ENCODE results near the gene ST6GALNAC6. TPM values are rescaled to one million over a fixed set of nuclear protein-coding genes. Genes with fewer than 3 reads are reported as not detected.

ST6GALNAC6 gene, protein sequence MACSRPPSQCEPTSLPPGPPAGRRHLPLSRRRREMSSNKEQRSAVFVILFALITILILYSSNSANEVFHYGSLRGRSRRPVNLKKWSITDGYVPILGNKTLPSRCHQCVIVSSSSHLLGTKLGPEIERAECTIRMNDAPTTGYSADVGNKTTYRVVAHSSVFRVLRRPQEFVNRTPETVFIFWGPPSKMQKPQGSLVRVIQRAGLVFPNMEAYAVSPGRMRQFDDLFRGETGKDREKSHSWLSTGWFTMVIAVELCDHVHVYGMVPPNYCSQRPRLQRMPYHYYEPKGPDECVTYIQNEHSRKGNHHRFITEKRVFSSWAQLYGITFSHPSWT
- 48.3 TPM for polyA plus RNA-seq (2013, experiment 1 of 2; ENCODE audit: insufficient read length)
- polyA plus RNA-seq (2013, experiment 2 of 2; ENCODE audit: insufficient read length) = 47.2 TPM

- peak; percentile 79 for DNase-seq
These were observed at the start of gene ST6GALNAC6 for GRCh38 chr9:127899128-127899943. Gene ST6GALNAC6 (minus strand): TSS chr9:127899603. CDS start chr9:127897981, 1,622 bp downstream.

- DNase-seq = no peak
These were observed 48.7 kb upstream of the ST6GALNAC6 start for GRCh38 chr9:127947841-127948710.

- DNase-seq = no peak
These were observed 47.3 kb upstream of the ST6GALNAC6 start for GRCh38 chr9:127946728-127947127.

- no peak for DNase-seq
These were observed 46.5 kb upstream of the ST6GALNAC6 start for GRCh38 chr9:127945942-127946341.

GRCh38 chr9:127945338-127945737 lies 45.9 kb upstream of the ST6GALNAC6 start:
- DNase-seq = no peak

DNA sequence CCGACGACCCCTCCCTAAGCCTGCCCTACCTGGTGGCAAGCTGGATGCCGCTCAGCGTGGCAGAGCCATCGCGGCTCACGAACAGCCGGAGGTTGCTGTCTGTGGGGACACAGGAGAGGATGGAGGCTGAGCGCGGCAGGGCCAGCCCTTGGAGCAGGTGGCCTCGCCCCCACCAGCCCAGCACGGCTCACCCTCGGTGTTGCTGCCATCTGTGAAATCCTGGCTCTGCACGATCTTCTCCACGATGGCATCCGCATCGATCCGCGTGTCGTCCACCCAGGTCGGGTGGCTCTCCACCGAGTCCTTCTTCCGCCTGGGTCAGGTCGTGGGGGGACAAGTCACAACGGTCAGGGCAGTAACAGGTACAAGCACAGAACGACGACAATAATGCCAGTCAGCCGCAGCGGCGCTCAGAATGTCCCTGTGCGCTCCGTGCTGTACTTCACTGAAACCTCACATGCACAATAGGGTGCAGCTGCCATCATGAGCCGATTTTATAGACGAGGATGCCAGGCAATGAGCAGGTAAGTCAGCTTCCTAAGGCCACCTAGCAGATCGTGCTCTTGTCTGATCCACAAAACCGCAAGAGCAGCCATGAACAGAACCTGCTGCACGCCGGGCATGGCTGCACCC lies 45.3 kb upstream of the ST6GALNAC6 start:
- DNase-seq = no peak

DNA sequence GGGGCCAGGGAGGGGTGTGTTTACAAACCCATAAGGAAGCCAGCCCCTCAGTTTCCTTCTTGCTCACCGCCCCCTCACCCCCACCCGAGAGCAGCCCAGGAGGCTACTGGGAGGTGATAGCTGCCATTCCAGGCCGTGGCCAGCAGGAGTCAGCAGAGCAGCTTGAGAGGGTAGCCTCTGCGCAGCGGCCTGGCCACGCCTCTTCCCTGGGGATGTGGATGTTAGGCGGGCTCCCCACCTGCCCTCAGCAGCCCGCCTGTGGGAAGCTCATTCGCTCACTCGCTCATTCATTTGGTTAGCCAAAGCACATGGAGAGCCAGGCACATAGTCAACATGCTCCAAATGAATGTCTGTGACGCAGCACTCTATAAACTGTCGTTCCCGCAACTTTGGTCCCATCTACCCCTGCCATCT lies 44.3 kb upstream of the ST6GALNAC6 start:
- peak; percentile 74 for DNase-seq

DNA sequence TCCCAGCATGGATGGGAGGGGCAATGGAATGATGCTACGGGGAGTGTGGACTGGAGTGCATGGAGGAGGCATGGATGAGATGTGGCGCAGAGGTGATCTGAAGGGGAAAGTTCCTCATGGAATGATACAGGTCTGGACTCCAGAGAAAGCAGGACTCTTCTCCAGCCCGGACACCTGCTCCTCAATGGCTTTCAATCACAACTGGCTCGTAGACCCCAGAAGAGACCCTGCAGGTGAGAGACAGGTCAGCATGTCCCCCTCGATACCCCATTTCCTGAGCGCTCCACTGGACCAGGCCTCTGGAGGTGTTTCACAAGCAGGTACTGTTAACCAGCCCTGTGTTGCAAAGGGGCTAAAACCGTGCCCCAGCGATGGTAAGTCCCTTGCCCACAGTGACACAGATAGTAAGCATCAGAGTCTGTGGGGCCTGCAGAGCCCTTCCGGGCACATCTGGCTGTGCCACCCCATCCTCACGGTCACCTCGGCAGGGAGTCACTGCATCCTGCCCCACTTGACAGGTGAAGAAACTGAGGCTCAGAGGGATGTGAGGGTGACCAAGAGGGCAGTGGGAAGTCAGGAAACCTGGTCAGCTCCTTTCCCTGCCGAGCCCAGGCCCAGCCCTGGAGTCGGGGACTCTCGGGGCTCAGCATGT lies 43.7 kb upstream of the ST6GALNAC6 start:
- DNase-seq = no peak

DNA sequence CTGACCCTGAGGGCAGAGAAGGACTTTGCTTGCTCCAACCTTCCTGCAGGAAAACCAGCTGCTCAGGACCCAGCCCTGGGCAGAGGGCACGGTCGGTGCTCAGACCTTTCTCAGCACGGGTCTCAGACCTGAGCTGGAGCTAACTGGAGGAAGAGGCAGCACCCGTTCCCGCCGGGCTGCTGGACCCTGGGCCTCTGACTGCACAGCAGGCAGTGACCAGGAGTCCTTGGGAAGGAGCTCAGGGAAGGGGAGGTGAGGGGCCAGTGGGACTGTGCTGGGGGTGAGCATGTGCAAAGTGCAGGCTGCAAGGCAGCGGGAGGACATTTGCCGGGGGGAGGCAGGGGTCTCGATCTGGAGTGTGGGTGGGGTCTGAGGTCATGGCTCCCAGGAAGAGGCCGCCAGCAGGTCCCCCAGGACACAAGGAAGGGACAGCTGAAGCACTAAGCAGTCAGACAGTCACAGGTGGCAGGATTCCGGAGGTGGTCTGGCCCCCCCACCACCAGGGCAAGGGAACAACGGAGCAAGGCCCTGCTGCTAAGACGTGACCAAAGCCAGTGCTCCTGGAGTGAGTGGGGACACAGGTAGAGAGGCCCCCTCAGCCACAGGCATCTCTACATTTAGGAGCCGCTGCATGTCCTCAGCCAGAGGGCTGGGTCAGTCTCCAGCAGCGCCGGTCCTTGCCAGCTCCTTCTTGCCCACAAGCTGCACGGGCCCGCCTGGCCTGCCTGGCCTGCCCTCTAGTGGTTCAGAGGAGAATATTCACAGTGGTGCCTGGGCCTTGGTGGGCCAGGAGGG lies 43.0 kb upstream of the ST6GALNAC6 start:
- DNase-seq = peak; percentile 59

- no peak for DNase-seq
These were observed 42.5 kb upstream of the ST6GALNAC6 start for GRCh38 chr9:127941961-127942215.

- DNase-seq = no peak
These were observed 41.9 kb upstream of the ST6GALNAC6 start for GRCh38 chr9:127941062-127941960.

GRCh38 chr9:127940593-127940992 lies 41.2 kb upstream of the ST6GALNAC6 start:
- no peak for DNase-seq

DNA sequence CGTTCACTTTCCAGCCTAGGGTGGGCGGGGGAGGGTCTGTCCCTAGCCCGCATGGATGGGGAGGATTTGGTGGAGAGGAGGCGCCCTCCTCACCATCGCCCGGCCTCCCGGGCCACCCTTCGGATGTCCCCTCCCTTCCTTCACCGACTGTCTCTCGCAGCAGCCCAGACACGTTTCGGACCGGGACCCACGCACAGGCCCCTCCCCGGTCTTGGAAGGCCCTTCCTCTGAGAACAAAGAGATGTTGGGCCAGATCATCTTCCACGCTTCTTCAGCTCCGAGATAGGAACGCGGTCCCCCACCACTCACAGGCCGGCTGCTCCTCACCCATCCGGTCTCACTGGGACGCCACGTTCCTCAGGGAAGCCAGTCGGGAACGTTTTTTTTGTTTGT lies 38.9 kb upstream of the ST6GALNAC6 start:
- DNase-seq = no peak

DNA sequence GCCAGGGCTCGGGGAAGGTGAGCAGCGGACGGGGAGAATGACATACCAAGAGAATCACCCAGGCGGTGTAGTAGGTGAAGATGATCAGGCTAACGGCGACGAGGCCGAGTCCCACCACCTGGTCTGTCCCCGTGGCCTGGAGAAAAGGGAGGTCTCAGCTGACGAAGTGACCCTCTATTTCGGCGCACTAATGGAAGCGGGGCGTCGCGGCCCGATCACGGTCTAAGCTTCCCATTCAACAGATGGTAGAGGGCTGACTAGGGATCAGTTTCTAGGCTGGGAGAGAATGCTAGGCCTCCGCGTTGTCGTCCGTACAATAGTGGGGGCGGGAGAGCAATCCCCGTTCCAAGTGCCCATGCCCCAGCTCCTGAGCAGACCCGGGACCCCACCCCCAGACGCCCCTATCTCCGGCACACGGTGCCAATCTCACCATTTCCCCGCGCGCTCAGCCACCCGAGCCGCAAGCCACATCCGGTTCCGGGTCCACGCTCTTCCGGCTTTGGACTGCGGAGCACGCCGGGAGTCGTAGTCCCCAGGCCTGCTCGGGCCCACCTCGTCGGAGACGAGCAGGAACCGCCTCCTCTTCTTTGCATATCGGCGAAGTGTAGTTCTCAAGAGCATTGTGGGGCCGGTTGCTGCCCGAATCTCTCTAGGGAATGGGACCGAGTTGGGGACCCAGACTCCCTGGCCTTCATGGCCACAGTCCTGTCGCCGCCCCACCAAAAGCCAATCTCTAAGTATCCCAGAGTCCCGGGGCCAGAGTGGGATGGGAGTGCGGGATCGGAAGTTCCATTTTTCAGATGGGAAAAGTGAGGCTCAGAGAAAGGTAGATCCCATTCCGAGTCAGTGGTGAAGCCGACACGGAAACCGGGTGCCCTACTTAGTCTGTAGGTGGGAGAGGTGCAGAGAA lies 38.2 kb upstream of the ST6GALNAC6 start, which contains the start of gene DPM2:
Gene DPM2, minus strand, starts transcription at position 467 of the 910 bp plus-strand sequence. Its CDS starts 34 bp downstream, at position 433.
- peak; percentile 88 for DNase-seq

DNA sequence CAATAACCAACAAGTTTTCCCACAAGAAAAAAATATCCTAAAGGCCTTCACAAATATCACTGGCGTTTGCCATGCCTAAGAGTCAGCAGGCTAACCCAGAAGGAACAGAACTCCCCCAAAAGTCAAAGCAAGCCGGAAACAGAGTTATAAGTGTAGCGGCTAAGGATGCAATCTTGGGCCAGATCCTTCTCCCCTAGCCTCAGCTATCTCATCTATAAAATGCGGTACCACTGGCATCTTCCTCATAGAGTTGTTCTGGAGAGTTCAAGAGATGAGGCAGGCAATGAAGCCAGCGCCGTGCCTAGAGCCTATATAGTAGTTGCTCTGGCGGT lies 37.6 kb upstream of the ST6GALNAC6 start:
- DNase-seq = no peak

DNA sequence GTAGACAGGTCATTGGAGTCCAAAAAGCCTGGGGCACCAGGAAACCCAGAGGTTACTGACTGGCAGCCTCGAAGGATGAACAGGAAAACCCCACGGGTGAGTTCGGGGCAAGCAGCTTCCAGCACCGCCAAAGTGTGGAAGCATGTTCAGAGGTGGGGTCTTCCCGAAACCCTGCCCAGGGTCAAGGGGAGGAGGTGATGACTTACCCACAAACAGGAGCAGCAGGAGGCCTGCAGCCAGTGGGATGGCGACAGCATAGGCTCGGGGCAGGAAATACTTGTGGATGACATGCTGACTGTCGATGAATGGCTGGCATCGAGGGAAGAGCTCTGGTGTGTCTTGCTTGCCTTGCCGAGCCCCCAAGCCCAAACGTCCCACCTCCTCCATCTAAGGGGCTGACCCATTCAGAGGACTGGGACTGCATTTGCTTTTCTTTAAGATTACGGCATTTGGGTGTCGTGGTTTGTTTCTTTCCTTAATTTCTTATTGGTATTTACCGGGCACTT lies 37.0 kb upstream of the ST6GALNAC6 start:
- DNase-seq = no peak

GRCh38 chr9:127935765-127936221 lies 36.4 kb upstream of the ST6GALNAC6 start:
- DNase-seq = no peak

DNA sequence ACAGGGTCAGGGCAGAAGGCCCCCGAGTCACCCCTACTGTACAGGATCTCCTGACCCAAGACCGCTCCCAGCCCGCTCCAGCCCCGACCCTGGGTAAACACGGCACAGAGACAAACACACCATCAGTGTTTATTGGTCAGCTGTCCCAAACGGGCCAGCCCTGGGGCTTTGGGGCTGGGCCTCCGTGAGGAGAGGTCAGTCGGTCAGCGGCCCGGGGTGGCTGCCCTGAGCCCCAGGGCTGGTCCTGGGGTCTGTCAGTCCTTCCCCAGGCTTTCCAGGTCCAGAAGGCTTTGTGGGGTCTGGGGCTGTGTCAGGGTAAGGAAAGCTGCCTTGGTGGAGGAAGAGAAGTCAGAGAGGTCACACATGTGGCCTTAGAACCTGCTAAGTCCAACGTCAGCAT lies 35.6 kb upstream of the ST6GALNAC6 start:
- no peak for DNase-seq

Data from fibroblast of skin of back (primary cell).